ENCODE results near the gene PDE4D. TPM values are rescaled to one million over a fixed set of nuclear protein-coding genes. Genes with fewer than 3 reads are reported as not detected.

PDE4D gene
- total and polyA plus RNA-seq, 10 of the 15 experiments (the other 5 are each of a cell fraction or from before 2014, with no cell fraction given): 0.87 to 4.1 (median 2.2) TPM

- no peak for TF ChIP-seq BCLAF1 (IDR thresholded peaks at IDR 0.05)
- TF ChIP-seq RUNX3 (IDR thresholded peaks at IDR 0.05; ENCODE audit: low read length): no peak
- TF ChIP-seq ASH2L (IDR thresholded peaks at IDR 0.05; ENCODE audit: borderline replicate concordance, low read depth): no peak
- TF ChIP-seq JUNB (IDR thresholded peaks at IDR 0.05): no peak
- no peak for TF ChIP-seq PRDM15 (CRISPR knock-in tag; IDR thresholded peaks at IDR 0.05)
- TF ChIP-seq WRNIP1 (IDR thresholded peaks at IDR 0.05; ENCODE audit: borderline replicate concordance, low read depth, low read length): no peak
- TF ChIP-seq SRF (IDR thresholded peaks at IDR 0.05; ENCODE audit: low read depth in 2 of 2, low read length in 2 of 2): no peak
- TF ChIP-seq IKZF1 (conservative IDR thresholded peaks at IDR 0.05): no peak
- TF ChIP-seq ZNF207 (IDR thresholded peaks at IDR 0.05; ENCODE audit: borderline replicate concordance): no peak
- TF ChIP-seq KAT2A (conservative IDR thresholded peaks at IDR 0.05; ENCODE audit: control insufficient read depth, low read depth, low read length): no peak
Observed at GRCh38 chr5:59182760-59183159, 710.8 kb downstream of the PDE4D start (continued).

Measured in GM12878 (cell line).